HK-2 (cell line): Measurements from ENCODE around the gene PAX6.
"Not testable (repeated sequence)": the region's sequence is repeated elsewhere in the genome, so short reads cannot be mapped to it uniquely, and the experiment has no call there.

Experiments
- DNase-seq: peaks from one replicate; pipeline ENCODE4 v3.0.0-alpha.2; 2018; ENCODE audit not compliant: unreplicated experiment

The PAX6 gene

GRCh38 chr11:31767685-31768084 lies 43.4 kb downstream of the PAX6 start:
- no peak for DNase-seq

GRCh38 chr11:31767066-31767465 lies 44.1 kb downstream of the PAX6 start:
- no peak for DNase-seq

GRCh38 chr11:31764766-31765165 lies 46.4 kb downstream of the PAX6 start:
- DNase-seq: no peak

- DNase-seq: no peak
These were observed 46.9 kb downstream of the PAX6 start for GRCh38 chr11:31764261-31764660.

- no peak for DNase-seq
These were observed 47.8 kb downstream of the PAX6 start for GRCh38 chr11:31763296-31763695.

GRCh38 chr11:31761636-31762035 lies 49.5 kb downstream of the PAX6 start:
- no peak for DNase-seq

- DNase-seq: no peak
These were observed 53.8 kb downstream of the PAX6 start for GRCh38 chr11:31757260-31757835.

- DNase-seq: no peak
These were observed 63.5 kb downstream of the PAX6 start for GRCh38 chr11:31747581-31747980.

- DNase-seq: not testable (repeated sequence)
These were observed 70.3 kb downstream of the PAX6 start for GRCh38 chr11:31740731-31741368.

GRCh38 chr11:31740131-31740530 lies 71.0 kb downstream of the PAX6 start:
- no peak for DNase-seq
